K562 (cell line): ENCODE results near the gene CRYBG2. TPM values are rescaled to one million over a fixed set of nuclear protein-coding genes. Genes with fewer than 3 reads are reported as not detected.

Experiments
- GTF2B ChIP-seq: IDR thresholded peaks from 2 replicates; pipeline ENCODE4 v1.6.1; 2011; ENCODE audit not compliant: insufficient read length; ENCODE audit errors: extremely low read depth
- HIVEP1 ChIP-seq: fragments of 250-450 bp; sonication (Bioruptor Pico); IDR thresholded peaks from 2 replicates; pipeline ENCODE4 v1.4.0; 2020; ENCODE audit warnings: mild to moderate bottlenecking
- HMGN3 ChIP-seq: IDR thresholded peaks from 2 replicates; pipeline ENCODE4 v1.6.1; 2011; ENCODE audit warnings: borderline replicate concordance, low read depth, mild to moderate bottlenecking, mixed read lengths, low read length; ENCODE audit not compliant: insufficient read length; ENCODE audit errors: extremely low read depth
- HNRNPUL1 ChIP-seq: fragments of 200-400 bp; formaldehyde crosslinking; IDR thresholded peaks from 2 replicates; pipeline ENCODE4 v1.6.1; 2017; ENCODE audit warnings: low read length
- KAT2B ChIP-seq: IDR thresholded peaks from one replicate; pipeline ENCODE4 v1.6.1; 2012; ENCODE audit warnings: low read depth, mild to moderate bottlenecking, control low read depth, inconsistent platforms, low read length, moderate library complexity
- MAFG ChIP-seq: fragments of 450-650 bp; conservative IDR thresholded peaks from 2 replicates; pipeline ENCODE4 v1.6.1; 2016; ENCODE audit warnings: missing genetic modification characterization, missing compliant biosample characterization
- MEF2A ChIP-seq: IDR thresholded peaks from 2 replicates; pipeline ENCODE4 v1.6.1; 2011; ENCODE audit warnings: low read depth, mild to moderate bottlenecking, low read length, moderate library complexity; ENCODE audit not compliant: control insufficient read depth
- MLLT1 ChIP-seq, 2 experiments: fragments of 450-650 bp; IDR thresholded peaks; 2 replicates each; pipeline ENCODE4 v1.6.1; 2016
- PKNOX1 ChIP-seq: fragments of 450-650 bp; IDR thresholded peaks from 2 replicates; pipeline ENCODE4 v1.6.1; 2016
- RBBP5 ChIP-seq: fragments of 200-600 bp; sonication (generic); IDR thresholded peaks from 2 replicates; pipeline ENCODE4 v1.6.1; 2012; ENCODE audit warnings: borderline replicate concordance, mild to moderate bottlenecking, low read length, control low read depth, inconsistent platforms; ENCODE audit not compliant: insufficient read depth, poor library complexity, severe bottlenecking
- RBM22 ChIP-seq: fragments of 200-400 bp; formaldehyde crosslinking; IDR thresholded peaks from 2 replicates; pipeline ENCODE4 v1.6.1; 2018; ENCODE audit warnings: low read length, low read depth; ENCODE audit not compliant: poor library complexity, severe bottlenecking
- SIRT6 ChIP-seq: IDR thresholded peaks from one replicate; pipeline ENCODE4 v1.6.1; 2012; ENCODE audit warnings: low read depth, mild to moderate bottlenecking, control low read depth, inconsistent platforms, low read length, moderate library complexity
- TAF1 ChIP-seq: IDR thresholded peaks from 2 replicates; pipeline ENCODE4 v1.6.1; 2011; ENCODE audit warnings: mild to moderate bottlenecking, low read length, moderate library complexity; ENCODE audit not compliant: insufficient read depth, control insufficient read depth, severe bottlenecking; ENCODE audit errors: extremely low read depth
- TOE1 ChIP-seq, 2 experiments: fragments of 450-650 bp in 1 of 2; sonication (generic) in 1 of 2; formaldehyde crosslinking in 1 of 2; IDR thresholded peaks; 2 replicates each; pipeline versions ENCODE4 v1.7.1 to v1.8.0; 2016 to 2022; ENCODE audit warnings: borderline replicate concordance in 2 of 2, mild to moderate bottlenecking in 2 of 2, antibody characterized with exemption in 1 of 2, inconsistent platforms in 1 of 2, low read depth in 1 of 2, missing genetic modification reagents in 1 of 2, moderate library complexity in 1 of 2
- USF1 ChIP-seq: sonication (generic); formaldehyde crosslinking; IDR thresholded peaks from 2 replicates; pipeline ENCODE4 v1.9.0; 2022; ENCODE audit warnings: mild to moderate bottlenecking, missing genetic modification reagents
- ZNF224 ChIP-seq: sonication (generic); formaldehyde crosslinking; IDR thresholded peaks from 2 replicates; pipeline ENCODE4 v1.8.0; 2022; ENCODE audit warnings: mild to moderate bottlenecking, missing genetic modification reagents
- ZNF384 ChIP-seq: IDR thresholded peaks from 2 replicates; pipeline ENCODE4 v1.6.1; 2012; ENCODE audit warnings: low read depth, low read length, improper control_type of control experiment
- ZNF586 ChIP-seq: fragments of 450-650 bp; formaldehyde crosslinking; conservative IDR thresholded peaks from 2 replicates; pipeline ENCODE4 v1.4.0; 2020; ENCODE audit warnings: mild to moderate bottlenecking, moderate library complexity
- polyA plus RNA-seq, 8 experiments: library from polyadenylated mRNA; depleted of rRNA in 4 of 8; stranded (reverse) in 5 of 8; unstranded in 3 of 8; fragments of >200 nt; fragmentation: Nextera tagmentation in 2 of 8; fragmentation: Illumina TruSeq in 1 of 8; extraction: Ambion mirVana in 2 of 8; extraction: Trizol in 1 of 8; gene quantifications; 2 replicates each; pipeline versions ENCODE4 v1.2.1 to v1.2.3, GENCODE V29; 2011 to 2014; ENCODE audit warnings: inconsistent platforms in 1 of 8, missing spikeins in 1 of 8
- total RNA-seq, 7 experiments: library from RNA; depleted of rRNA in 6 of 7; stranded (reverse); fragments of >200 nt in 6 of 7; fragmentation: Illumina TruSeq in 2 of 7; extraction: Trizol in 2 of 7; gene quantifications; 2 replicates each; pipeline versions ENCODE4 v1.2.1 to v1.2.3, GENCODE V29; 2011 to 2021; ENCODE audit warnings: low replicate concordance in 1 of 7
- TF ChIP-seq, protein P1 (sequence below): fragments of 450-650 bp; IDR thresholded peaks from 2 replicates; pipeline ENCODE4 v1.6.1; 2014; ENCODE audit warnings: low read depth, mild to moderate bottlenecking, moderate library complexity, borderline replicate concordance
- TF ChIP-seq, protein P2 (sequence below): fragments of 250-450 bp; sonication (Bioruptor Pico); IDR thresholded peaks from 2 replicates; pipeline ENCODE4 v1.9.0; 2021; ENCODE audit warnings: mild to moderate bottlenecking

Gene CRYBG2
- total and polyA plus RNA-seq, 9 of the 15 experiments (the other 6 are each of a cell fraction or from before 2014, with no cell fraction given): 0.39 to 8.5 (median 3.7) TPM

DNA sequence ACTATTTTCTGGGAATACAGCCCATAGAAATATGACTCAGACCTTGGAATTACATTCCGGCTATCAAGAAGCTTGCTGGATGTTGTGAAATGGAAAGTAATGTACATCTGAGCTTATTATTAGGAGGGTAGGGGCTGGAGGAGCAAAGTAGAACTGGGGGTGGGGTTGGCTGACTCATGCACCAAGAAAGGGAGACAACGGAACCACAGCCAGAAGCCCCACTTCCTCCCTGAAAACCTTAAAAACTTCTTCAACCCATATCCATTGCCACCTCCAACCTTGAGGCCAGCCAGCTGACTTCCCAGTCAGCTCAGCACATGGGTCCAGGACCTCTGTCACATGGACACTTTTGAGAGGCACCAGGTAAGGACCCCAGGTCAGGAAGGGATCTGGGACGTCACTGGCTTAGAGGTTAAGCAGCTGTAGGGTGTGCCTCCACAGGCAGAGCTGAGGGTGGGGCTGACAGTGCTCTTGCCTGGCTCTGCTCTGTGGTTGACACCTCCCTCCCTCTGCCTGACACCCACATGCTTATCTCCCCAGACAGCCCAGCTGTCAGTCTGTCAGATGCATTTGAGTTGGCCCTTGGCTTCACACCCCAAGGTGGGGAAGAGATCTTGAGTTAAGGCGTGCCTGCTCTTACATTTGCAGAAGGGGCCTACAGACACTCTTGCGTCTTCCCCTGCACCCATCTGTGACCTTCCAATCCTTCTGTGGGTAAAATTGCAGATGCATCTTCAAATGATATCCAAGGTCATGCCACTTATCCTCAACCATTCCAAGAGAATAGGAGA, 24.4 kb upstream of the CRYBG2 start (continued):
- TF ChIP-seq HMGN3: peak; percentile 91
- no peak for TF ChIP-seq HNRNPUL1
- peak; percentile 28 to 84; a peak in 3 of 4 replicates for TF ChIP-seq MLLT1 (IDR thresholded peaks at IDR 0.05)
- TF ChIP-seq PKNOX1: peak; percentile 98
- peak; percentile 78; the same call in 1 of the 2 replicates for TF ChIP-seq MEF2A
- TF ChIP-seq HIVEP1 (CRISPR knock-in tag): 0 out of 2 replicates have a peak, but pooled peaks have one; percentile 15
- TF ChIP-seq USF1 (CRISPR knock-in tag): peak; percentile 76
- TF ChIP-seq SIRT6: no peak
- peak; percentile 55 for TF ChIP-seq MAFG (tag)
- no peak for TF ChIP-seq ZNF586 (CRISPR knock-in tag)
- peak; percentile 75 for TF ChIP-seq TOE1 (IDR thresholded peaks at IDR 0.05; ENCODE audit: borderline replicate concordance)
- TF ChIP-seq TOE1 (CRISPR knock-in tag; IDR thresholded peaks at IDR 0.05; ENCODE audit: borderline replicate concordance, low read depth): no peak
- TF ChIP-seq RBM22: no peak
- TF ChIP-seq TAF1: peak; percentile 42
- no peak for TF ChIP-seq GTF2B
- peak; percentile 96 for TF ChIP-seq RBBP5
- no peak for TF ChIP-seq KAT2B
- TF ChIP-seq ZNF224 (CRISPR knock-in tag): 0 out of 2 replicates have a peak, but pooled peaks have one; percentile 12
- peak; percentile 59; the same call in 1 of the 2 replicates for TF ChIP-seq ZNF384
- TF ChIP-seq, protein P1, sequence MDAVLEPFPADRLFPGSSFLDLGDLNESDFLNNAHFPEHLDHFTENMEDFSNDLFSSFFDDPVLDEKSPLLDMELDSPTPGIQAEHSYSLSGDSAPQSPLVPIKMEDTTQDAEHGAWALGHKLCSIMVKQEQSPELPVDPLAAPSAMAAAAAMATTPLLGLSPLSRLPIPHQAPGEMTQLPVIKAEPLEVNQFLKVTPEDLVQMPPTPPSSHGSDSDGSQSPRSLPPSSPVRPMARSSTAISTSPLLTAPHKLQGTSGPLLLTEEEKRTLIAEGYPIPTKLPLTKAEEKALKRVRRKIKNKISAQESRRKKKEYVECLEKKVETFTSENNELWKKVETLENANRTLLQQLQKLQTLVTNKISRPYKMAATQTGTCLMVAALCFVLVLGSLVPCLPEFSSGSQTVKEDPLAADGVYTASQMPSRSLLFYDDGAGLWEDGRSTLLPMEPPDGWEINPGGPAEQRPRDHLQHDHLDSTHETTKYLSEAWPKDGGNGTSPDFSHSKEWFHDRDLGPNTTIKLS: peak; percentile 79
- TF ChIP-seq, protein P2, sequence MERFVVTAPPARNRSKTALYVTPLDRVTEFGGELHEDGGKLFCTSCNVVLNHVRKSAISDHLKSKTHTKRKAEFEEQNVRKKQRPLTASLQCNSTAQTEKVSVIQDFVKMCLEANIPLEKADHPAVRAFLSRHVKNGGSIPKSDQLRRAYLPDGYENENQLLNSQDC: no peak
